MM.1S (cell line): Measurements from ENCODE around the gene BACE2.

Source experiments
- EZH2 ChIP-seq: fragments of 300-600 bp; sonication (generic); optimal IDR thresholded peaks from 2 replicates; pipeline ENCODE3; 2017; ENCODE audit warnings: low read depth, mild to moderate bottlenecking, antibody characterized with exemption, low read length, mixed read lengths
- EZH2phosphoT487 ChIP-seq: fragments of 300-600 bp; sonication (generic); IDR thresholded peaks from 2 replicates; pipeline ENCODE4 v1.6.1; 2018; ENCODE audit warnings: antibody characterized with exemption, low read length
- TF ChIP-seq, protein P1 (sequence below): fragments of 300-600 bp; sonication (generic); IDR thresholded peaks from 2 replicates; pipeline ENCODE4 v1.5.1; 2016; ENCODE audit warnings: antibody characterized with exemption, low read length, mixed read lengths

DNA sequence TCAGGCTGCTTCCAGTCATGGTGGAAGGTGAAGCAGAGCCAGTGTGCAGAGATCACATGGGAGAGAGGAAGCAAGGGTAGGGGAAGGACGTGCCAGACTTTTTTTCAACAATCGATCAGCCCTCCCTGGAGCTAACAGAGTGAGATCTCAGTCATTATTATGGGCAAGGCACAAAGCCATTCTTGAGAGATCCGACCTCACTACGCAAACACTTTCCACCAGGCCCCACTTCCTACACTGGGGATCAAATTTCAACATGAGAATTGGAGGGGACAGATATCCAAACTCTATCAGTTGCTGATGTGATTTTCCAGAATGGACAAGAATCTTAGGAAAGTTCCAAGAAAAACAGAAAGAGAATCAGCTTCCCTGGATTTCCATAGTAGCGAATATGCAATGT, 60.5 kb downstream of the BACE2 start:
- TF ChIP-seq, protein P1, sequence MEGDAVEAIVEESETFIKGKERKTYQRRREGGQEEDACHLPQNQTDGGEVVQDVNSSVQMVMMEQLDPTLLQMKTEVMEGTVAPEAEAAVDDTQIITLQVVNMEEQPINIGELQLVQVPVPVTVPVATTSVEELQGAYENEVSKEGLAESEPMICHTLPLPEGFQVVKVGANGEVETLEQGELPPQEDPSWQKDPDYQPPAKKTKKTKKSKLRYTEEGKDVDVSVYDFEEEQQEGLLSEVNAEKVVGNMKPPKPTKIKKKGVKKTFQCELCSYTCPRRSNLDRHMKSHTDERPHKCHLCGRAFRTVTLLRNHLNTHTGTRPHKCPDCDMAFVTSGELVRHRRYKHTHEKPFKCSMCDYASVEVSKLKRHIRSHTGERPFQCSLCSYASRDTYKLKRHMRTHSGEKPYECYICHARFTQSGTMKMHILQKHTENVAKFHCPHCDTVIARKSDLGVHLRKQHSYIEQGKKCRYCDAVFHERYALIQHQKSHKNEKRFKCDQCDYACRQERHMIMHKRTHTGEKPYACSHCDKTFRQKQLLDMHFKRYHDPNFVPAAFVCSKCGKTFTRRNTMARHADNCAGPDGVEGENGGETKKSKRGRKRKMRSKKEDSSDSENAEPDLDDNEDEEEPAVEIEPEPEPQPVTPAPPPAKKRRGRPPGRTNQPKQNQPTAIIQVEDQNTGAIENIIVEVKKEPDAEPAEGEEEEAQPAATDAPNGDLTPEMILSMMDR, result no peak
- TF ChIP-seq EZH2, result no peak
- TF ChIP-seq EZH2phosphoT487, result no peak
